Right cardiac atrium (tissue), 5 donors: ENCODE results near the gene CLCN7. TPM values are rescaled to one million over a fixed set of nuclear protein-coding genes. Genes with fewer than 3 reads are reported as not detected.
A peak's percentile ranks its signal among the peaks of the same experiment; 100 is the strongest.

Source experiments
- ATAC-seq, 2 donors: fragments of 200-7000 bp; cut with Tn5 transposase; one replicate each; pipeline versions ENCODE4 v1.8.0 to v1.9.1; 2020; ENCODE audit warnings: moderate library complexity in 2 of 2, mild to moderate bottlenecking in 1 of 2
- DNase-seq, 3 donors: peaks; one replicate each; pipeline ENCODE4 v3.0.0-alpha.2; 2020
- H3K27ac ChIP-seq: one replicate; pipeline ENCODE4 v1.5.1; 2013; ENCODE audit warnings: mild to moderate bottlenecking, low read length, control low read depth, moderate library complexity
- H3K27me3 ChIP-seq: one replicate; pipeline ENCODE4 v1.6.1; 2013; ENCODE audit not compliant: control insufficient read depth, insufficient read depth
- H3K4me1 ChIP-seq: one replicate; pipeline ENCODE4 v1.6.1; 2013; ENCODE audit warnings: low read length; ENCODE audit not compliant: control insufficient read depth, insufficient read depth
- H3K4me3 ChIP-seq: one replicate; pipeline ENCODE4 v1.5.1; 2013; ENCODE audit warnings: low read length, control low read depth
- H3K9me3 ChIP-seq: one replicate; pipeline ENCODE4 v1.6.1; 2013; ENCODE audit warnings: low read length; ENCODE audit not compliant: control insufficient read depth
- WGBS: extraction: QIAGEN DNeasy Blood & Tissue Kit; methylation state at CpG from one replicate; pipeline ENCODE4 v1.1.7; 2013; 5-methylcytosine and 5-hydroxymethylcytosine counted together
- intact Hi-C, 4 donors: fragments of 100-400 bp; cut with DNase I; formaldehyde crosslinking; loops; one replicate each; pipeline versions ENCODE4 v1.11.0 to v1.14.0; 2022 to 2023
- polyA plus RNA-seq: library from polyadenylated mRNA; stranded (reverse); fragments of 200-250 nt; gene quantifications from one replicate; pipeline ENCODE4 v1.2.3, GENCODE V29; 2013
- total RNA-seq, 4 donors: library from RNA; stranded (reverse); fragmentation: NEBNext Ultra II Directional; extraction: Animal tissue kit (Norgen Biotek cat#: 25700); gene quantifications; one replicate each; pipeline ENCODE4 v1.2.1, GENCODE V29; 2021
- donor health status: healthy with polysubstance abuse.
- donor health status: DM: no; HTN: yes; CAD: no.
- donor health status: DM: no; HTN: no; CAD: no.
- donor health status: DM: no; HTN: yes; CAD: no; lungs with severe emphysema.
- donor health status: DM: yes; HTN: yes; CAD: no.

Gene CLCN7
- total and polyA plus RNA-seq, 5 donors = 32.9 to 54.8 (median 47.7) TPM

- under 1% methylated on average over 30 of the region's 30 CpGs for WGBS
- Histone ChIP-seq H3K27ac (peak overlapping the region; percentile 2), H3K4me3 (peak overlapping the region; percentile 86), H3K4me1 (peaks cover 4% of the 10 kb centered on the region), H3K27me3 (no peaks in the 10 kb centered on the region), H3K9me3 (no peaks in the 10 kb centered on the region)
- intact Hi-C loops = loop anchor here in 1 of 4 donors (5.0 to 10.0 kb wide), 2 partner anchors 71 to 124 kb away; no protein-coding TSS in a partner anchor
- no peak for DNase-seq
- ATAC-seq = peak; percentile 5 to 15
These were observed 18.9 kb upstream of the CLCN7 start for GRCh38 chr16:1493746-1494094.

- Histone ChIP-seq H3K27ac (peak within 1 kb of the TSS; percentile 83), H3K9me3 (no peaks in the 10 kb centered on the region), H3K4me3 (peak within 1 kb of the TSS; percentile 86), H3K27me3 (no peaks in the 10 kb centered on the region), H3K4me1 (peaks cover 4% of the 10 kb centered on the region)
- peak; percentile 83 to 94 (median 93) for DNase-seq
- under 1% methylated on average over 89 of the region's 89 CpGs for WGBS
- ATAC-seq = peak; percentile 91 to 93
- intact Hi-C loops = loop anchor here in 1 of 4 donors (5.0 to 10.0 kb wide), 2 partner anchors 72 to 124 kb away; no protein-coding TSS in a partner anchor
These were observed 18.3 kb upstream of the CLCN7 start, which contains the start of gene TELO2 for GRCh38 chr16:1492923-1493745. TELO2 (plus strand) TSS chr16:1493360; CDS start chr16:1494282, 922 bp downstream.

- peaks cover 4% of the 10 kb centered on the region for H3K4me1 ChIP-seq
- peak overlapping the region; percentile 86 for H3K4me3 ChIP-seq
- DNase-seq (peak in 2 of 3 donors; percentile 46 to 56), ATAC-seq (no peak)
- H3K27ac ChIP-seq = peak overlapping the region; percentile 29
- no peaks in the 10 kb centered on the region for H3K27me3 ChIP-seq
- WGBS = 83% methylated on average over 23 of the region's 23 CpGs
- no peaks in the 10 kb centered on the region for H3K9me3 ChIP-seq
- intact Hi-C loops = loop anchor here in 1 of 4 donors (5.0 to 10.0 kb wide), 2 partner anchors 72 to 125 kb away; no protein-coding TSS in a partner anchor
These were observed 17.5 kb upstream of the CLCN7 start for GRCh38 chr16:1492082-1492922.

GRCh38 chr16:1491327-1491726 is 16.5 kb upstream of the CLCN7 start:
- ATAC-seq (no peak), DNase-seq (peak in 2 of 3 donors; percentile 25 to 33)
- Histone ChIP-seq H3K27ac (no peak overlapping the region), H3K4me1 (peaks cover 4% of the 10 kb centered on the region), H3K4me3 (no peak overlapping the region), H3K9me3 (no peaks in the 10 kb centered on the region), H3K27me3 (no peaks in the 10 kb centered on the region)
- intact Hi-C loops = loop anchor here in 1 of 4 donors (5.0 to 10.0 kb wide), 2 partner anchors 73 to 126 kb away; no protein-coding TSS in a partner anchor
- 88% methylated on average over 12 of the region's 12 CpGs for WGBS

GRCh38 chr16:1489077-1489476 is 14.2 kb upstream of the CLCN7 start:
- peaks cover under 1% of the 10 kb centered on the region for H3K4me1 ChIP-seq
- DNase-seq = no peak
- ATAC-seq = no peak
- H3K27me3 ChIP-seq = no peaks in the 10 kb centered on the region
- intact Hi-C loops = no loop called here
- no peaks in the 10 kb centered on the region for H3K9me3 ChIP-seq
- H3K4me3 ChIP-seq = no peak overlapping the region
- 92% methylated on average over 12 of the region's 12 CpGs for WGBS
- H3K27ac ChIP-seq = no peak overlapping the region

GRCh38 chr16:1488619-1489018 is 13.8 kb upstream of the CLCN7 start, which contains the start of gene PTX4:
PTX4 (minus strand) TSS chr16:1488944; CDS start chr16:1488909, 35 bp downstream.
- Histone ChIP-seq H3K4me1 (no peaks in the 10 kb centered on the region), H3K27me3 (no peaks in the 10 kb centered on the region), H3K9me3 (no peaks in the 10 kb centered on the region), H3K27ac (no peak within 1 kb of the TSS), H3K4me3 (no peak within 1 kb of the TSS)
- DNase-seq = no peak
- no peak for ATAC-seq
- intact Hi-C loops = no loop called here
- 79% methylated on average over 19 of the region's 19 CpGs for WGBS

- Histone ChIP-seq H3K4me1 (no peaks in the 10 kb centered on the region), H3K27me3 (no peaks in the 10 kb centered on the region), H3K9me3 (no peaks in the 10 kb centered on the region), H3K4me3 (no peak overlapping the region), H3K27ac (no peak overlapping the region)
- peak in 1 of 3 donors; percentile 41 for DNase-seq
- intact Hi-C loops = no loop called here
- WGBS = 87% methylated on average over 24 of the region's 24 CpGs
- ATAC-seq = no peak
These were observed 13.3 kb upstream of the CLCN7 start for GRCh38 chr16:1488054-1488601.

GRCh38 chr16:1487395-1488053 is 12.7 kb upstream of the CLCN7 start:
- peak in 1 of 2 donors; percentile 29 for ATAC-seq
- 89% methylated on average over 39 of the region's 39 CpGs for WGBS
- intact Hi-C loops = no loop called here
- no peaks in the 10 kb centered on the region for H3K4me1 ChIP-seq
- H3K27me3 ChIP-seq = no peaks in the 10 kb centered on the region
- peak in 1 of 3 donors; percentile 36 for DNase-seq
- H3K9me3 ChIP-seq = no peaks in the 10 kb centered on the region
- H3K27ac ChIP-seq = no peak overlapping the region
- H3K4me3 ChIP-seq = no peak overlapping the region

GRCh38 chr16:1486551-1487390 is 11.9 kb upstream of the CLCN7 start:
- Histone ChIP-seq H3K4me3 (no peak overlapping the region), H3K4me1 (no peaks in the 10 kb centered on the region), H3K27me3 (no peaks in the 10 kb centered on the region), H3K9me3 (no peaks in the 10 kb centered on the region), H3K27ac (no peak overlapping the region)
- ATAC-seq = no peak
- WGBS = 84% methylated on average over 33 of the region's 33 CpGs
- intact Hi-C loops = no loop called here
- DNase-seq = no peak
